Heart left ventricle (tissue), 16 donors: ENCODE measurements around the gene ZNF575. TPM values are rescaled to one million over a fixed set of nuclear protein-coding genes. Genes with fewer than 3 reads are reported as not detected.
A peak's percentile ranks its signal among the peaks of the same experiment; 100 is the strongest.

ENCODE experiments used
- ATAC-seq, 4 donors: fragments of 200-7000 bp; cut with Tn5 transposase; one replicate each; pipeline ENCODE4 v1.9.1; 2020 to 2022; ENCODE audit warnings: moderate library complexity in 4 of 4, mild to moderate bottlenecking in 3 of 4, moderate number of reproducible peaks in 1 of 4
- DNase-seq, 5 donors: peaks; one replicate each; pipeline ENCODE4 v3.0.0-alpha.2; 2020
- H3K27ac ChIP-seq, 12 donors: fragments of 200-600 bp; sonication (generic) in 4 of 12; one replicate each; pipeline versions ENCODE4 v1.5.0 to v1.8.0; 2016 to 2022; ENCODE audit warnings: mild to moderate bottlenecking in 2 of 12
- H3K27me3 ChIP-seq, 9 donors: fragments of 200-600 bp; sonication (generic) in 2 of 9; one replicate each; pipeline versions ENCODE4 v1.5.1 to v1.8.0; 2016 to 2022; ENCODE audit warnings: mild to moderate bottlenecking in 3 of 9
- H3K36me3 ChIP-seq, 9 donors: fragments of 200-600 bp; sonication (generic) in 2 of 9; one replicate each; pipeline versions ENCODE4 v1.5.0 to v1.8.0; 2018 to 2022; ENCODE audit warnings: mild to moderate bottlenecking in 2 of 9
- H3K4me1 ChIP-seq, 12 donors: fragments of 200-600 bp; sonication (generic) in 4 of 12; one replicate each; pipeline versions ENCODE4 v1.5.0 to v1.8.0; 2016 to 2022; ENCODE audit warnings: mild to moderate bottlenecking in 3 of 12
- H3K4me3 ChIP-seq, 12 donors: fragments of 200-600 bp; sonication (generic) in 4 of 12; one replicate each; pipeline versions ENCODE4 v1.5.0 to v1.8.0; 2017 to 2022; ENCODE audit warnings: mild to moderate bottlenecking in 9 of 12, moderate library complexity in 4 of 12
- H3K9me3 ChIP-seq, 12 donors: fragments of 200-600 bp; sonication (generic) in 4 of 12; one replicate each; pipeline versions ENCODE4 v1.5.0 to v1.8.0; 2016 to 2022; ENCODE audit warnings: mild to moderate bottlenecking in 1 of 12
- POLR2A ChIP-seq, 2 donors: fragments of 450-650 bp; IDR thresholded peaks; one replicate each; pipeline ENCODE4 v1.6.1; 2017; ENCODE audit warnings: antibody characterized with exemption in 2 of 2, mild to moderate bottlenecking in 2 of 2, moderate library complexity in 2 of 2
- WGBS, 4 donors: extraction: QIAGEN DNeasy Blood & Tissue Kit in 2 of 4; methylation state at CpG; one replicate each; pipeline versions ENCODE4 v1.1.5 to v1.1.7; 2013 to 2018; 5-methylcytosine and 5-hydroxymethylcytosine counted together
- intact Hi-C, 10 donors: fragments of 100-400 bp; cut with DNase I; formaldehyde crosslinking; loops; one replicate each; pipeline versions ENCODE4 v1.11.1 to v1.14.2; 2022
- polyA plus RNA-seq, 2 donors: library from polyadenylated mRNA; stranded (reverse); fragments of 200-250 nt; gene quantifications; one replicate each; pipeline ENCODE4 v1.2.3, GENCODE V29; 2013
- total RNA-seq, 9 donors: library from RNA; depleted of rRNA in 2 of 9; stranded (reverse); fragments of >200 nt in 2 of 9; fragmentation: NEBNext Ultra II Directional in 3 of 9; extraction: Animal tissue kit (Norgen Biotek cat#: 25700) in 3 of 9; gene quantifications; one replicate each; pipeline versions ENCODE4 v1.1.0 to v1.2.4, GENCODE V29; 2016 to 2023
- TF ChIP-seq, protein P1 (sequence below), 12 donors: fragments of 200-600 bp; sonication (generic) in 4 of 12; IDR thresholded peaks; one replicate each; pipeline versions ENCODE4 v1.5.0 to v1.8.0; 2018 to 2022; ENCODE audit warnings: antibody characterized with exemption in 12 of 12, mild to moderate bottlenecking in 5 of 12
- donor health status: ischemic (EF 13 %, LVEDD 7.1; RV severe dilation, severe dysfunction).
- donor health status: healthy with polysubstance abuse.
- donor health status: DM: no; HTN: yes; CAD: no.
- donor health status: DM: no; HTN: no; CAD: no.
- donor health status: ischemic (EF 25% LVEDD 6.9; RV normal size, moderate dysfunction).
- donor health status: ischemic (EF 25% LVEDD 5.7; RV mildly dilated, moderate dysfunction).
- donor health status: healthy.
- donor health status: DM: yes; HTN: yes; CAD: no.
- donor health status: ischemic (EF 35%, LVEDD 5.7; RV mildly dilated, moderate dysfunction).
- donor health status: nonischemic (EF 11% LVEDD 7.7; RV severe dilation, severe dysfunction).
- donor health status: DM: yes; HTN: yes; CAD: no.
- donor health status: PGD.
- donor health status: ischemic (EF 29% LVEDD 5.4; RV normal size, mild dysfunction).
- donor health status: nonischemic (EF 23%, LVEDD 6.1; RV moderate dilation, normal function).

The ZNF575 gene
- total and polyA plus RNA-seq, 11 donors, result 0.38 to 1.9 (median 1.2) TPM; not detected in 2

DNA sequence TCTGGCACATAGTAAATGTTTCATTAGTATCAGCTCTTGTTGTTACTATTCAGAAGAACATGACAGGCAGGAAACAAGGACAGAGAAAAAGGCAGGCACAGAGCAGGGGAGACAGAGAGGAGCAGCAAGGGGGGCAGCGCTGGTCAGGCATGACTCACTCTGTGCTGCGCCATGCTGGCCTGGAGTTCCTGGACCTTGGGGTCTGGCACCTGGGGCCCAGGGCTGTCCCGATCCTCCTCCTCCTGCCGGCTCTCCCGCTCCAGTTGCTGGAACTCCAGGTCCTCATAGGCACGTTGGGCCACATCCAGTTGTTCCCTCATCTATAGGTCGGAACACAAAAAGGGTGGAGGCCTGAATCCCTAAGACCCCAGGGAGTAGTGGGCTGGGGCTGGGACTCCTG, 36.0 kb upstream of the ZNF575 start:
- no peak for ATAC-seq
- TF ChIP-seq, protein P1, sequence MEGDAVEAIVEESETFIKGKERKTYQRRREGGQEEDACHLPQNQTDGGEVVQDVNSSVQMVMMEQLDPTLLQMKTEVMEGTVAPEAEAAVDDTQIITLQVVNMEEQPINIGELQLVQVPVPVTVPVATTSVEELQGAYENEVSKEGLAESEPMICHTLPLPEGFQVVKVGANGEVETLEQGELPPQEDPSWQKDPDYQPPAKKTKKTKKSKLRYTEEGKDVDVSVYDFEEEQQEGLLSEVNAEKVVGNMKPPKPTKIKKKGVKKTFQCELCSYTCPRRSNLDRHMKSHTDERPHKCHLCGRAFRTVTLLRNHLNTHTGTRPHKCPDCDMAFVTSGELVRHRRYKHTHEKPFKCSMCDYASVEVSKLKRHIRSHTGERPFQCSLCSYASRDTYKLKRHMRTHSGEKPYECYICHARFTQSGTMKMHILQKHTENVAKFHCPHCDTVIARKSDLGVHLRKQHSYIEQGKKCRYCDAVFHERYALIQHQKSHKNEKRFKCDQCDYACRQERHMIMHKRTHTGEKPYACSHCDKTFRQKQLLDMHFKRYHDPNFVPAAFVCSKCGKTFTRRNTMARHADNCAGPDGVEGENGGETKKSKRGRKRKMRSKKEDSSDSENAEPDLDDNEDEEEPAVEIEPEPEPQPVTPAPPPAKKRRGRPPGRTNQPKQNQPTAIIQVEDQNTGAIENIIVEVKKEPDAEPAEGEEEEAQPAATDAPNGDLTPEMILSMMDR (IDR thresholded peaks at IDR 0.05), result no peak
- no peak for TF ChIP-seq POLR2A (IDR thresholded peaks at IDR 0.05)

DNA sequence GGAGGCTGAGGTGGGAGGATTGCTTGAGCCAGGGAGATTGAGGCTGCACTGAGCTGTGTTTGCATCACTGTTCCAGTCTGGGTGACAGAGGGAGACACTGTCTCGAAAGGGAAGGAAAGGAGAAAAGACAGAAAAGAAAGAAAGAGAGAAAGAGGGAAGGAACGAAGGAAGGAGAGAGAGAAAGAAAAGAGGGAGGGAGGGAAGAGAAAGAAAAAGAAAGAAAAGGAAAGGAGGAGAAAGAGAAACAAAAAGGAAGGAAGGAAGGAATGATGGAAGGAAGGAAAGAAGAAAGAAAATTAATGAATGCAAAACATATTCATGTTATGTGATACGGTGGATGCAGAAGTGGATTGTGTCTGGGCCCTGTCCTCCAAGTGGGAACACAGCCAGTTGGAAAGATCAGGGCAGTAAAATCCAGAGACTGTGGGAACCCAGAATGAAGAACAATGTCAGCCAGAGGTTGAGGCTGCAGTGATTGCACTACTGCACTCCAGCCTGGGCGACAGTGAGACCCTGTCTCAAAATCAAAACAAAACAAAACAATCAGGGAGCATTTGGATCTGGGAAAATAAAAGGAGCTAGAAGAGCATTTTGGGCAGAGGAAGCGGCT, 34.6 kb upstream of the ZNF575 start:
- DNase-seq, result peak in 3 of 5 donors; percentile 33 to 46 (median 40)
- intact Hi-C loops, result no loop called here
- peaks cover 0 to 33% (median 30%) of the 10 kb centered on the region in 9 donors for H3K36me3 ChIP-seq
- H3K4me3 ChIP-seq, result no peak overlapping the region
- H3K27me3 ChIP-seq, result no peaks in the 10 kb centered on the region
- peak overlapping the region in 7 of 12 donors; percentile 3 to 60 (median 41) for H3K27ac ChIP-seq
- no peaks in the 10 kb centered on the region for H3K9me3 ChIP-seq
- 62 to 69% (median 64%) methylated on average over 5 of the region's 5 CpGs for WGBS, 4 donors
- ATAC-seq, result peak in 3 of 4 donors; percentile 68 to 82 (median 77)
- TF ChIP-seq, protein P1 (IDR thresholded peaks at IDR 0.05), result no peak
- TF ChIP-seq POLR2A (IDR thresholded peaks at IDR 0.05), result no peak
- peaks cover 0 to 27% (median 9%) of the 10 kb centered on the region in 12 donors for H3K4me1 ChIP-seq

More for the DNA sequence above, 36.0 kb upstream of the ZNF575 start:
- 87 to 96% (median 95%) methylated on average over 7 of the region's 7 CpGs for WGBS, 4 donors
- no peak for DNase-seq
- Histone ChIP-seq H3K27ac (no peak overlapping the region), H3K4me1 (peaks cover 0 to 15% (median 7%) of the 10 kb centered on the region in 12 donors), H3K36me3 (peaks cover 0 to 39% (median 30%) of the 10 kb centered on the region in 9 donors), H3K4me3 (no peak overlapping the region), H3K9me3 (no peaks in the 10 kb centered on the region), H3K27me3 (no peaks in the 10 kb centered on the region)
- intact Hi-C loops, result no loop called here

DNA sequence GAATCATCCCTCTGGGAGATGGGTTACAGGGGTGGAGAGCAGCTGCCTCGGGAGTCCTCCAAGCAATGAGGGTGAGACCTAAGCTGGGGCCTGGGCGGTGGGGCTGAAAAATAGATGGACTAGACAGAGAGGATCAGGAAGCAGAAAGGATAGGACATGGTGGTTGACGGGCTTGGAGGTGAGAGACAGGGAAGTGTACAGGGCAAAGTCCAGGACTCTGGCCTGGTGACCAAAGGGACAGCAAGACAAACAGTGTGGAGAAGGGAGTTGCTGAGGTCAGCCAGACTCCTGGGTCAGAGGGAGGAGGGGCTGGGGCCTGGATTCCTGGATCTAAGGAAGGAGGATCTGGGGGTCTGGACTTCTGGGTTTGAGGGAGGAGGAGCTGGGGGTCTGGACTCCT, 33.9 kb upstream of the ZNF575 start:
- no peak for DNase-seq
- 75 to 83% (median 77%) methylated on average over 3 of the region's 3 CpGs for WGBS, 4 donors
- peak overlapping the region in 7 of 12 donors; percentile 3 to 60 (median 41) for H3K27ac ChIP-seq
- no peaks in the 10 kb centered on the region for H3K27me3 ChIP-seq
- TF ChIP-seq, protein P1 (IDR thresholded peaks at IDR 0.05), result no peak
- H3K9me3 ChIP-seq, result no peaks in the 10 kb centered on the region
- peaks cover 0 to 33% (median 29%) of the 10 kb centered on the region in 9 donors for H3K36me3 ChIP-seq
- H3K4me3 ChIP-seq, result no peak overlapping the region
- intact Hi-C loops, result no loop called here
- H3K4me1 ChIP-seq, result peaks cover 0 to 29% (median 10%) of the 10 kb centered on the region in 12 donors
- no peak for ATAC-seq

DNA sequence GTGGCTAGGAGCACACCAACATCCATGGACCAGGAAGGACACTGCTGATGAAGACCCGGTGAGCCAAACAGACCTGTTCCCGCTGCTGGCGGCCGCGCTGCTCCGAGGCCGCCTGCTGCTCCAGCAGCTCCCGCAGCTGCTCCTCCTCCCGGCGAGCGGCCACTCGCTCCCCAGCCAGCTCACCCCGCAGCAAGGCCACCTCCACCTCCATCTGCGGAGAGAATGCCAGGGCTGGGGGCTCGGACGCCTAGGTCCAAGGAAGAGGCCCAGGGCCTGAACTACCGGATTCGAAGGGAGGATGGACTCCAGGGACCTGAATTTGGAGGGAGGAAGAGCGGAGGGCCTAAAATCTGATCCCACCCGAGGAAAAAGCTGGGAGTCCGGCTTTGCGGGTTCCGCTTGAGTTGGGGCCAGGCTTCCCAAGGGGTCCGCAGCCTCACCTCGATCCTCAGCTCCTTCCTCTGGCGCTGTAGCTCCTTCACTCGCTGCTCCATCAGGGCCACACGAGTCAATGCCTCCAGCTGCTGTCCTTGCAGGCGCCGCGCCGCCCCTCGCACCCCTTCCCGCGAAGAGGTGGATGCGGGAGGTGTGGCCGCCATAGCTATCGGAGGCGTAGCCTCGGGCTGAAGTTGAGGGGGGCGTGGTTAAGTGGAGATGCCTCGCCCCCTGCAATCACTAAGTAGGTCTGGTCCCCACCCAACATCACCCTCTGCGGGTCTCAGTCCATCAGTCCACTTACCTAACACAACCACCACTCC, 31.1 kb upstream of the ZNF575 start:
- Histone ChIP-seq H3K27ac (no peak overlapping the region), H3K4me3 (peak overlapping the region in 1 of 12 donors; percentile 95), H3K9me3 (no peaks in the 10 kb centered on the region), H3K27me3 (no peaks in the 10 kb centered on the region), H3K36me3 (peaks cover 0 to 16% (median 8%) of the 10 kb centered on the region in 9 donors), H3K4me1 (peaks cover 0 to 33% (median 16%) of the 10 kb centered on the region in 12 donors)
- 65 to 83% (median 70%) methylated on average over 32 to 43 of the region's 43 CpGs for WGBS, 4 donors
- intact Hi-C loops, result loop anchor here in 7 of 10 donors (5.0 kb wide), 1 partner anchor 40 kb away; no protein-coding TSS in a partner anchor
- no peak for TF ChIP-seq POLR2A (IDR thresholded peaks at IDR 0.05)
- ATAC-seq (no peak), DNase-seq (no peak)
